ENCODE results near the gene MINK1.
"Not testable (repeated sequence)": the region's sequence is repeated elsewhere in the genome, so short reads cannot be mapped to it uniquely, and the experiment has no call there.

Gene MINK1

DNA sequence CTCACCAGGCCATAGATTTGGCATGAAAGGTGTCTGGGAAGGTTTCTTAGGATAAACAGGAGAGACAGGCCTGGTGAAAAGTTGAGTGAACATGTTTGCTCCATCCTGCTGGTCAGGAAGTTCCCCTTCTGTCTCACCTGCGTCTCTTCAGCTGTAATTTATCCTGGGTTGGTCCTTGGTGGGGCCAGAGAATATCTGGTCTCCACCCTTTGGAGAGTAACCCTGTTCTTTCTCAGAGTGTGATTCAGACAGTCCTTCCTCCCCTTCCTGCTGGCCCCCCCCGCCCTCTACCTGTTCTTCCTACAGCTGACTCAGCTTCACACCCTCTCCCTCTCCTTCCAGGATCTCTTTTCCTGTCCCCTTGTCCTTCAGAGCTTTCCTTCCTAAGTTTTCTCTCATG is 17.1 kb downstream of the MINK1 start:
- no peak for DNase-seq

DNA sequence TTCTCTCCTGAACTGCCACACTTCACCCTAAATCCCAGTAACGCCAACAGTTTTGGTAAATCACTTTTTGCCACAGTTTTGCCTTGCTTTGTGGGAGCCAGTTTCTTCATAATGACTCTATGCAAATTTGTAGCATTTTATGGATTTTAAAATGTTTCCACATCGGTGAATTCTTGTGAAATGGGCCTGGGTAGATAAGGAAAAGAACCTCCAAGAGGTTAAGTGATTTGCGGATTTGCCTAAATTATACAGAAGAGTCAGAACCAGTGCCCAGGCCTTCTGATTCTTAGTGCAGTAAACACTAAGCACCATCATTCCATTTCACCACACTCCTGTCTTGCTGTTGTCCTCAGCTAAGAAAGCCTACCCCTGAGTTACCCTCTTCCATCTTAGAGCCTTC is 17.9 kb downstream of the MINK1 start:
- DNase-seq: no peak

DNA sequence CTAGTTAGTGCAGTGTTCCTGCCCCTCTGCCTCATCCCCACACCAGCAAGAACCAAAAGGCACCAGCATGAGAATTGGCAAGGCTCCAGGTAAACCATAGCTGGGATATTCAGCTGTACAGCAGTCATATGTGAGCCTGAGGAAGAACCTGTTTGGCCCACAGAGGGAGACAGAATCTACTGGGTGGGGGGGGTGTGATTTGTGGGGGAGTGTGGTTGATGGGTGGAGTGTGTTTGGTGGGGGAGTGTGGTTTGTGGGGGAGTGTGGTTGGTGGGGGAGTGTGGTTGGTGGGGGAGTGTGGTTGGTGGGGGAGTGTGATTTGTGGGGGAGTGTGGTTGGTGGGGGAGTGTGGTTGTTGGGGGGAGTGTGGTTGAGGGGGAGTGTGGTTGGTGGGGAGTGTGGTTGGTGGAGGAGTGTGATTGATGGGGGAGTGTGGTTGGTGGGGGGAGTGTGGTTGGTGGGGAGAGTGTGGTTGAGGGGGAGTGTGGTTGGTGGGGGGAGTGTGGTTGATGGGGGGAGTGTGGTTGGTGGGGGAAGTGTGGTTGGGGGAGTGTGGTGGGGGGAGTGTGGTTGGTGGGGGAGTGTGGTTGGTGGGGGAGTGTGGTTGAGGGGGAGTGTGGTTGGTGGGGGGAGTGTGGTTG is 19.5 kb downstream of the MINK1 start:
- DNase-seq: peak; percentile 14

DNA sequence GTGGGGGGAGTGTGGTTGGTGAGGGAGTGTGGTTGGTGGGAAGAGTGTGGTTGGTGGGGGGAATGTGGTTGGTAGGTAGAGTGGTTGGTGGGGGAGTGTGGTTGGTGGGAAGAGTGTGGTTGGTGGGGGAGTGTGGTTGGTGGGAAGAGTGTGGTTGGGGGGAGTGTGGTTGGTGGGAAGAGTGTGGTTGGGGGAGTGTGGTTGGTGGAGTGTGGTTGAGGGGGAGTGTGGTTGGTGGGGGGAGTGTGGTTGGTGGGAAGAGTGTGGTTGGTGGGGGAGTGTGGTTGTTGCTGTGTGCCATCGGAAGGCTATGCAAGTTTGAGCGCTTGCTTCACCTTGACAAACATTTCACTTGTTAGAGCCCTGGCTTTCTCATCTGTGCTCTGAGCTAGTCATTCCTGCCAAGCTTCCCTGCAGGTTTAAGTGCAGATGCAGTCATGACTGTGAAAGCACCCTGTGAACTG is 20.1 kb downstream of the MINK1 start:
- no peak for DNase-seq

DNA sequence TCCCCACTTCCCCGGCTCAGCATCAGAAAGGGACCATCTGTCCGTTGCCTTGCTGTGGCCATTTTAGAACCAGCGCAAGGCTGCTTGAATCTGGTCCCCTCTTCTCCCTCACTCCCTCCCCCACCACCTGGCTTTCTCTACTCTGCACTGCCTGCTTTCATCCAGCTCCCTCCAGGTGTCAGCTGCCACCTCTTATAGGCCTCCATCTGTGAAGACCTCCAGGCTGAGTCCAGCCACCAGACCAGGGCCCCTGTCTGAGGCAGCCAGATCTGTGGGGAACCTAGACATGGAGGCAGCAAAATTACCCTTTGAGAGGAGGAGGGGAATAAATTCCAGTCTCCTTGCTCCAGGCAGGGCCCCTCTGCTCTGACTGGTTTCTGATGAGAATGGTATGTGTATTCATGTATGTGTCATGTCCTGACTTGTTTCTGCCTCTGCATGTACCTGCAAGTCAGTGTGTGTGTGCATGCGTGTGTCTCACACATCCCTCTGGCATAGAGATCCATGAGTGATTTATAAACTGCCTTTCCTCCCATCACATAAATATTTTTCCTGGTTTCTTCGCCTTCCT is 21.1 kb downstream of the MINK1 start:
- DNase-seq: peak; percentile 54

DNA sequence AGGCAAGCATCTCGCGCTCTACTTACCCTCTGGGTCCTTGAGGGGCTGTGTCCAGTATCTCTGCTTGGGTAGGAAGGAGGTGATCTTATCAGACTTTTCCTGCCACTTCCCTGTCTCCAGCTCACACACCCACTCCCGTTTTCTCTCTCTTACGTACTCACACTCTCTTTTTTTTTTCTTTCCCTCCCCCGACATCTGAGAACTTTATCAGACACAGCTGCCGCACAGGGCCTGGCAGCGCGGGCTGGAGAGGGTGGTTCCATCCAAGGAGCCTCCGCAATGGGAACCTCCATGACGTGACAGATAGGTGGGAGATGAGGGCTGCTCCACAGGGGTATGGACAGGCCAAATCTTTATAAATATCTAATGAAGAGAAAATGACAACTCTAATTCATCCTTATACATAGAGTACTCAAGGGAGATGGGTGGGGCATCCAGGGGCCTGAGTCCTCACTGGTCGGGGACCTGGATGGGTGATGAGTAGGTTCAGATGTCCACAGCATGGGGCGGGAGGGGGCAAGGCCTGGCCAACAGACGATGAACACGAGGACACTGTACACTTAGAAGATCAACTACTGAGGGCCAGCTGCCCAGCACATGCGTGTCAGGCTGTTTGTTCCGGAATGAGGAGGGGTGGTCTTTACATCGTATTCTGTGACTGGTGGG is 23.3 kb downstream of the MINK1 start:
- DNase-seq: no peak

DNA sequence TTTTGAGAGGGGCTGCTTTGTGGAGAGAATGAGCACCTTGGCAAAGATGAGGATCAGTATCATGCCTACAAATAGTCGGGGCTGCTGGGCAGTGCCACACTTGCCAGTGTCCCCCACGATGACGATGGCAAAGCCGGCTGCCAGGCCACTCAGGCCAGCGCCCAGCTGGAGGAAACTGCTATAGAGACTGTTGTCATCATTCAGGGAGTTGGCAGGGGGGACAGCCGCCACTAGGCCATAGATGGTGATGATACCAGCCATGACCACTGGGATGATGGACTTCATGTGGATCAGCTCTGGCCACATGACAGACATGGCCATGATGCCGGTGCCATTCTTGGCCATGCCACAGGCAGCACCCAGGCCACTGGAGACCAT is 23.8 kb downstream of the MINK1 start:
- DNase-seq: no peak

DNA sequence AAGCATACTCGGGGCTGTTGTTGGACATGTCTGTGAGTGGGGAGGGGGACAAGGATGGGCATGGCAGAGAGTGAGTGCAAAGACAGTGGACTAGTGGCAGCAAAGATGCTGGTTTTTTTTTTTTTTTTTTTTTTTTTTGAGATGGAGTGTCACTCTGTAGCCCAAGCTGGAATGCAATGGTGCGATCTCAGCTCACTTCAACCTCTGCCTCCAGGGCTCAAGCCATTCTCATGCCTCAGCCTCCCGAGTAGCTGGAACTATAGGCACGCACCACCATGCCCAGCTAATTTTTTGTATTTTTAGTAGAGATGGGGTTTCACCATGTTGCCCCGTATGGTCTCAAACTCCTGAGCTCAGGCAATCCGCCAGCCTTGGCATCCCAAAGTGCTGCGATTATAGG is 24.2 kb downstream of the MINK1 start:
- DNase-seq: not testable (repeated sequence)

DNA sequence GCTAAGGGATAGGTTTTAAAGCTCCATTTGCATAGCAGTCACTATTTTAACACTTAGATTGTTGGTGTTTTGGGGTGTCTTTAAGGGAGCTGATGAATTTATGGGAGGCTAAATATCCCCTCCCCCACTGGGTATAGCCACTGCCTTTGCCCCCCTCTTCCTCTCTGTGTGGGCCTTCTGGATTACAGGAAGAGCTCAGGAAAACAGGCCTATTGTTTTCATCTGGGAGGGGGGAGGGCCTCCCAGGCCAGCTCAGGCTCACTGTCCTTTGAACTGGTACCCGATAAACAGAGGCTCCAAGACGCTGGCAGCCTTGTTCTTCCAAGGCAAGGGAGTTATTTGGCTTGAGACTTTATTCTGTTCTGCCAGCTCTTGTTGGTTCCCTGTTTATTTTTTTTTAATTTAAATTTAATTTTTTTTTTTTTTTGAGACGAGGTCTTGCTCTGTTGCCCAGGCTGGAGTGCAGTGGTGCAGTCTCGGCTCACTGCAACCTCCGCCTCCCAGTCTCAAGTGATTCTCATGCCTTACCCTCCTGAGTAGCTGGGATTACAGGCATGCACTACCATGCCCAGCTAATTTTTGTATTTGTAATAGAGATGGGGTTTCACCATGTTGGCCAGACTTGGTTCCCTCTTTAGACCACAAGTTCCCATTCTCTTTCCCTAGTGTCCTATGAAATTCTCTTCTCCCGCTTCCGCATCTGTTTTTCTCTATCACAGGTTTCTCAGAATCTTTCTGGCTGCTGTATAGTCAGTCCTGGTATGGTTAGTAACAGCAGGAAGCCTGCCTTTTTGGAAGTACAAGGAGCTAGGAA is 25.1 kb downstream of the MINK1 start:
- DNase-seq: peak; percentile 64

DNA sequence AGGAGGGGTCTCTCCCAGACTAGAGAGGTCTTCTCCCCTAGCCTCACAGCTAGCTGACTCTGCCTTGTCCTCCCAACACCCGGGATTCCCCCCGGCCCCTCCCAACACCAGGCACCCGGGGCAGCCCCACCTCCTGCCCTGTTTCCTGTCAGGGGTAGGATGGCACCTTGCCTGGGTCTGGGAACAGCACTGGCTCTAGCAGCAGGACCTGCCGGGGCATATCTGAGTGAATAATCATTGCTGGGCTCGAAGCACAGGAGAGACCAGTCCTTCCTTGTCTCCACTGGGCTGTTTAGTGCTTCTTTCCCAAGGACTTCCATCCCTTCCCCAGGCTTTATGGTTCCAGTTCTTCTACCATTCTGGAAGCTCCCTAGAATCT is 25.7 kb downstream of the MINK1 start:
- no peak for DNase-seq

DNA sequence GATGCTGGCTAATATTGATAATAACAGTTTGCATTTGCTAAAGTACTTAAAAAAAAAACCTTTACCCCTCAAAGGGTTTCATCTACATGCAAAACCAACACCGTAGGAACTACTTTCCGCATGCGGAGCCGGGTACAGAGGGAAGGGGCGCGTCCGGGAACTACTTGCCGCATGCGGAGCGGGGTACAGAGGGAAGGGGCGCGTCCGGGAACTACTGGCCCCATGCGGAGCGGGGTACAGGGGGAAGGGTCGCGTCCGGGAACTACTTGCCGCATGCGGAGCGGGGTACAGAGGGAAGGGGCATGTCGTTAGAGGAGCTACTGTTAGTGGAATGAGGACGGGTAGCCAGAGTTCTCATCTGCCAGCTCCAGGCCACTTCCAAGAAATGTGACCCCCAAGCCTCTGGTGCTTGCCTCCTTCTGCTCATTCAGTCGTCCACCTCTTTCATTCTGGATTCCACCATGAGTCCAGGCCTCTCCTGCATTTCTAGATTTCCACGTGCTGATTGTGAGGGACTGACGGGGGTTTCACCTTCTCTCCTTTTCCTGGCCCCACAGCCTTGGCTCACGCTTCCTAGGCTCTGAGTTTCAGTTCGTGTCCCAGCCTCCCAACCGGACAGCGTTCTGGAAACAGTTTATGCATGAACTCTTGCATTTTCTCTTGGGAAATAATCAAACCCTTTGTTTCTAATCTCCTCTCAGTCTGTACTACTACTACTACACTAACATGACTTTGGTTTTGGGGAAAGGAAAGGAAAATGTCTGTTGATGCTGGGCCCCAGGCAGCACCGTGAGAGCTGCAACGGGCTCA is 26.9 kb downstream of the MINK1 start:
- DNase-seq: no peak

DNA sequence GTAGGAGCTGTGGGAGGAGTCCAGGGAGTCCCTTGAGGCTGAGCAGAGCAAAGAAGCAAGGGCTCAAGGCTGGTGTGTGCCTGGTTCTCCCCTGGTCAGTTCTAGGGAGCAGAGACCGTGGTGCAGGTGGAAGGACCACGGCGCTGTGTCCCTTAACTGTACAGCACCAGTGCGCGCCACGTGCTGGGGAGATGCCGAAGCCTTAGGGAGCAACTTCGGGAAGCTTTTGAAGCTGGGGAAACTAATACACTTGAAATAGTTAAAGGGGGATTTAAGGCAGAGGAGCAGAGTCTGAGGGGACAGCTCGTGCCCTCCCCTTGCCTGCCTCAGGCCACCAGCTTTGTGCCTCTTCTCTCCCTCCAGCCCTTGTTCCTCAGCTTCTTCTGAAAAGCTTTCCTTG is 27.5 kb downstream of the MINK1 start:
- DNase-seq: no peak

DNA sequence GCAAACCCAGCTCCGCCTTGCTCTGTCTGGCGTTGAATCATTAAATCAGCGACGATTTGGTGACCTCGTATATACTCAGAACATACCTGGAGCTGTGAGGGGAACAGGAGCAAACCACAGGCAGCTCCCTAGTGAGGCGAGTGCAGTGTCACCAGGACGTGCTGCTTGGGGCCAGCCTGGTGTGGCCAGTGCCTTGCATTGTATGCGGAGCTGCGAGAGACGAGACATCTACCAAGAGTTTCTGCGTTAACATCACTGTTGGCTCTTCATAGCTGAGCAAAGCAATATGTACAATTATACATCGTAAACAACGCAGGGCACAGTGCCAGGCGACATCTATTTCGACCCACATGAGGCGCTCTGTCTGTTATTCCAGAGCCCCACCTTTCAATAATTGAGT is 27.9 kb downstream of the MINK1 start:
- no peak for DNase-seq

DNA sequence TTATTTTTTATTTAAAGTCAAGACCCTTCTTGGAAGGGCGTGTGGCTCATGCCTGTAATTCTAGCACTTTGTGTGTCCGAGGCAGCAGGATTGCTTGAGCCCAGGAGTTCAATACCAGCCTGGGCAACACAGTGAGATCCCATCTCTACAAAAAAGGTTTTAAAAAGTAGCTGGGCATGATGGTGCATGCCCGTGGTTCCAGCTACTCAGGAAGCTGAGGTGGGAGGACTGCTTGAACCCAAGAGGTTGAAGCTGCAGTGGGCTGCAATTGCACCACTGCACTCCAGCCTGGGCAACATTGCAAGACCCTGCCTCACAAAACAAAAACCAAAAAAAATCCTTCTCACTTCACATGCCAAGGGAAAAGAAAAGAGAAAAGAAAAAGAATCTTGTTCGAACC is 29.6 kb downstream of the MINK1 start:
- no peak for DNase-seq

DNA sequence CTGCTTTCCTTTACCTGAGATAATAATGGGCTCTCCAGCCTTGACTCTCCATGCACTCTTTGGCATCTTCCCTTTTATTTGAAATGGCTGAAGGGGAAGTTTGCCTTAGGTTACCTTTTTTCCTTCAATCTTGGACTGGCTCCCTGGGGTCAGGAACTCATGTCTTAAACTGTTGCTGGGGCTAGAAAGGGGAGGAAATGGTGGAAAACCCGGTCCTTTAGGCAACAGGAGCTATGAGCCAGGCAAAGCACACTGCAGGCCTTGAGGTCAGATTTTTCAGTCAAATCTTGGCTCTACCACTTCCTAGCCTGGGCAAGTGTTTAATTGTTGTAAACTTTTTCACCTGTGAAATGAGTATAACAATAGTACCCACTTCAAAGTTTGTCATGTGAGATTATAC is 30.2 kb downstream of the MINK1 start:
- DNase-seq: no peak

DNA sequence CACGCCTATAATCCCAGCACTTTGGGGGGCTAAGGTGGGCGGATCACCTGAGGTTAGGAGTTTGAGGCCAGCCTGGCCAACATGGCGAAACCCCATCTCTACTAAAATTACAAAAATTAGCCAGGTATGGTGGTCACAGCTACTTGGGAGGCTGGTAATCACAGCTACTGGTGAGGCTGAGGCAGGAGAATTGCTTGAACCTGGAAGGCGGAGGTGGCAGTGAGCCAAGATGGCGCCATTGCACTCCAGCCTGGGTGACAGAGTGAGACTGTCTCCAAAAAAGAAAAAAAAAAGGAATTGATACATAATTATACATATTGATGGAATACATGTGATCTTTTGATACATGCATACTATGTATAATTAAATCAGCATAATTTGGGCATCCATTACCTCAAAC is 34.4 kb downstream of the MINK1 start:
- not testable (repeated sequence) for DNase-seq

DNA sequence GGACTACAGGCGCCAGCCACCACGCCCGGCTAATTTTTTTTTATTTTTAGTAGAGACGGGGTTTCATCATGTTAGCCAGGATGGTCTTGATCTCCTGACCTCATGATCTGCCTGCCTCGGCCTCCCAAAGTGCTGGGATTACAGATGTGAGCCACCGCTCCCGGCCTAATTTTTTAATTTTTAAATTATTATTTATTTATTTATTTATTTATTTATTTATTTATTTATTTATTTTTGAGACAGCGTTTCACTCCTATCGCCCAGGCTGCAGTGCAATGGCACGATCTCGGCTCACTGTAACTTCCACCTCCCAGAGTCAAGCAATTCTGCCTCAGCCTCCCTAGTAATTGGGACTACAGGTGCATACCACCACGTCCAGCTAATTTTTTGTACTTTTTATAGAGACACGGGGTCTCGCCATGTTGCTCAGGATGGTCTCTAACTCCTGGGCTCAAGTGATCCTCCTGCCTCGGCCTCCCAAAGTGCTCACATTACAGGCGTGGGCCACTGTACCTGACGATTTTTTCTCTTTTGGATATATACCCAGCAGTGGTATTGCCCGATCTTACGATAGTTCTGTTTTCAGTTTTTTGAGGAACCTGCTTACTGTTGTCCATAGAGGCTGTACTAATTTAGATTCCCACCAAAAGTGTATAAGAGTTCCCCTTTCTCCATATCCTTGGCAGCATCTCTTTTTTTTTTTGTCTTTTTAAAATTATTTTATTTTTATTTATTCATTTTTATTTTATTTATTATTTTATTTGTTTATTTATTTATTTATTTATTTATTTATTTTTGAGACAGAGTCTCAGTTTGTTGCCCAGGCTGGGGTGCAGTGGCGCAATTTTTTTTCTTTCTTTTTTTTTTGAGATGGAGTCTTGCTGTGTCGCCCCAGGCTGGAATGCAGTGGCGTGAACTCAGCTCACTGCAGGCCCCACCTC is 36.2 kb downstream of the MINK1 start:
- not testable (repeated sequence) for DNase-seq

DNA sequence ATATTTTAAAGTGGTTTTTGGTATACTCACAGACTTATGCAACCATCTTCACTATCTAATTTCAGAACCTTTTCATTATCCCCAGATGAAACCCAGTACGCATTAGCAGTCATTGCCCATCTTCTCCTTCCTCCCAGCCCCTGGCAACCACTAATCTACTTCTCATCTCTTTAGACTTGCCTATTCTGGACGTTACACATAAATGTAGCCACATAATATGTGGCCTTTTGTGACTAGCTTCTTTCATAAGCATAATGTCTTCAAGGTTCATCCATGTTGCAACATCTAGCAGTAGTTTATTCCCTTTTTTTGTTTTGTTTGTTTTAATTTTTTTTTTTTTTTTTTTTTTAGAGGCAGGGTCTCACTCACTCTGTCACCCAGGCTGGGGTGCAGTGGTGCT is 37.7 kb downstream of the MINK1 start:
- no peak for DNase-seq

DNA sequence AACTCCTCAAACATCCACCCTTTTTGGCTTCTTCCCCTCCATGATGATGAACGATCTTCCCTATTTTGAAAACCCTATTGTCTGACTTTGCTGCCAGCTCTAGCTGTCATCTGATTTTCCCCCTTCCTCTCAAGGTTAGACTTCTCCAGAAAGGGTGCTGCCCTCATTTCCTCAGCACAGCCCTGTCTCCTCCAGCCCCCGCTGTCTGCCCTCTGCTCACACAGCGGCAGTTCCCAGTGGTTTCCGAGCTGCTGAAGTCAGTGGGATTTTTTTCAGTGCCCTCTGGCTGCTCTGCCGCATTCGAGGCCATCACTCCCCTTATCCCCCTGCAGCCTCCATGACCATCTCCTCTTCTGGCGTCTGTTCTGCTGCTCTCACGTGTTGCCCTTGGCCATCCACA is 39.6 kb downstream of the MINK1 start:
- no peak for DNase-seq

DNA sequence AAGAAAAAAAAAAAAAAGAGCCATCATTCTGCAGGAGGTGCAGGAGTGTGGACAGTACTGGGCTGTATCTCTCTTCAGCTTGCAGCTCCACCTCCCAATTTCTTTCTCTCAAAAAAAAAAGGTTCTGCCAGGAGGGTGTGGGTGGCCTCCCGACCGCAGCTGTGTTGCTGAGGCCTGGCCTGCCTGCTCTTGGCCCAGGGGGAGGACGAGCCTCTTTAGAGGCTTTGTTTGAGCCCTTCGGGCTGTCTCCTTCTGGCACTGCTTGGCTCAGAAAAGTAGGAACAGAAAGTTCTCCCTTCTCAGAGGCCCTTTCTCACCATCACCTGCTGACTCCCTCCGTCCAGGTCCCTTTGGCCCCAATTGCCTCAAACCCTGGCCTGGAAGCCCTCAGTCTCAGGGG is 43.9 kb downstream of the MINK1 start:
- no peak for DNase-seq

DNA sequence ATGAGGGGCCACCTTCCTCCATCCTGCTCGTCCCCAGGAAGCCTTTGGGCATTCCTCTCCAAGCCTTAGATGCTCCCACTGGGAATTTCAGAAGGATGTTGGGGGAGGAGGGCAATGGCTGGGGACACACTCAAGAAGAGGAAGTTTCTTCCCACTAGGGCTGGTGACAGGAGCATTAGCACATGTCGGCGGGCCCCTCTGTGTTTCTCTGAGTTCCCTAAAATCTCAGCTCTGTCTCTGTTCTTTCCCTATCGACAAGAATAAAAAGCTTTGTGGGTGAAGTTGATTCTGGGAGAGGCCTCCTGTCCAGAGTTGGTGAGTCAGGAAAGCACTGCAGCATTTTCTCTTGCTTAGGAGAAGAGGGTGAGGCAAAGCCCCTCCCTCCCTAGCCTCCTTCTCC is 46.5 kb downstream of the MINK1 start:
- no peak for DNase-seq

DNA sequence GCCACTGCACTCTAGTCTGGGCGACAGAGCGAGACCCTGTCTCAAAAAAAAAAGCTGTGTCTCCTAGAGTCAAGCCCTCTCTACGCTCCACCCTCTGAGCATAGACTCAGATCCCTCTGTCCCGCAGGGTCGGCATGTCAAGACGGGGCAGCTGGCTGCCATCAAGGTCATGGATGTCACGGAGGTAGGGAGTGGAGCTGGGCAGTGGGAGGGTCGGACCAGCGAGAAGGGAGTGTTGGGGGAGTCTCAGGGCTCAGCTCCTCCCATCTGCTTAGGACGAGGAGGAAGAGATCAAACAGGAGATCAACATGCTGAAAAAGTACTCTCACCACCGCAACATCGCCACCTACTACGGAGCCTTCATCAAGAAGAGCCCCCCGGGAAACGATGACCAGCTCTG is 47.7 kb downstream of the MINK1 start:
- no peak for DNase-seq
